A549 (cell line): Measurements from ENCODE around the gene HIPK1.

Source experiments
- KDM1A ChIP-seq: fragments of 200-600 bp; sonication (generic); IDR thresholded peaks from 2 replicates; pipeline ENCODE4 v1.6.1; 2016; ENCODE audit warnings: low read depth, mild to moderate bottlenecking
- POLR2A ChIP-seq: IDR thresholded peaks from 2 replicates; pipeline ENCODE4 v1.6.1; 2012; ENCODE audit warnings: mild to moderate bottlenecking, low read length
- POLR2AphosphoS2 ChIP-seq: conservative IDR thresholded peaks from 2 replicates; pipeline ENCODE4 v1.6.1; 2012; ENCODE audit warnings: low read length, improper control_type of control experiment, inconsistent platforms
- RAD21 ChIP-seq, 2 experiments: fragments of >200 bp in 1 of 2; sonication (Bioruptor Twin) in 1 of 2; formaldehyde crosslinking in 1 of 2; IDR thresholded peaks in 1 of 2; conservative IDR thresholded peaks in 1 of 2; 2 replicates in 1 of 2; 3 replicates in 1 of 2; pipeline ENCODE4 v1.6.1; 2012 to 2018; ENCODE audit warnings: inconsistent platforms in 1 of 2
- REST ChIP-seq: fragments of 200-600 bp; sonication (generic); IDR thresholded peaks from 2 replicates; pipeline ENCODE4 v1.6.1; 2016; ENCODE audit warnings: antibody characterized with exemption, mild to moderate bottlenecking, moderate library complexity
- RNF2 ChIP-seq: fragments of 200-600 bp; sonication (generic); IDR thresholded peaks from 2 replicates; pipeline ENCODE4 v1.6.1; 2016; ENCODE audit warnings: low read depth, mild to moderate bottlenecking, antibody characterized with exemption, moderate library complexity, borderline replicate concordance
- ZFP36 ChIP-seq: fragments of 450-650 bp; IDR thresholded peaks from 2 replicates; pipeline ENCODE4 v1.6.1; 2014; ENCODE audit warnings: borderline replicate concordance; ENCODE audit not compliant: partially characterized antibody
- TF ChIP-seq, protein P1 (sequence below): fragments of >200 bp; sonication (Bioruptor Twin); formaldehyde crosslinking; IDR thresholded peaks from 3 replicates; pipeline ENCODE4 v1.5.1; 2016

DNA sequence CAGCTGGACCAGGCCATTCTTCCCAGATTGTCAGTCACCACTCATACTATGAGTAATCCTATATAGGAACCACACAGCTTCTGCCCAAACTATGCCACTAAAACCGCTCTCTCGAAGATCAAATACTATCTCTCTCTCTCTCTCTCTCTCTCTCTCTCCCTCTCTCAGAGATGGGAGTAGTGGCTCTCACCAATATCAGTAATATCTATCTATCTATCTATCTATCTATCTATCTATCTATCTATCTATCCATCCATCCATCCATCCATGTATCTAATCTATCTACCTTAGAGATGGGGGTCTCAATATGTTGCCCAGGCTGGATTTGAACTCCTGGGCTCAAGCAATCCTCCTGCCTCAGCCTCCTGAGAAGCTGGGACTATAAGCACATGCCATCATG lies 4.7 kb upstream of the HIPK1 start:
- TF ChIP-seq KDM1A (no peak), REST (no peak), POLR2AphosphoS2 (no peak), RAD21 (conservative IDR thresholded peaks at IDR 0.05 in 1 of 2, IDR thresholded peaks at IDR 0.05 in 1 of 2) (no peak), POLR2A (no peak), RNF2 (no peak), ZFP36 (no peak)
- TF ChIP-seq, protein P1, sequence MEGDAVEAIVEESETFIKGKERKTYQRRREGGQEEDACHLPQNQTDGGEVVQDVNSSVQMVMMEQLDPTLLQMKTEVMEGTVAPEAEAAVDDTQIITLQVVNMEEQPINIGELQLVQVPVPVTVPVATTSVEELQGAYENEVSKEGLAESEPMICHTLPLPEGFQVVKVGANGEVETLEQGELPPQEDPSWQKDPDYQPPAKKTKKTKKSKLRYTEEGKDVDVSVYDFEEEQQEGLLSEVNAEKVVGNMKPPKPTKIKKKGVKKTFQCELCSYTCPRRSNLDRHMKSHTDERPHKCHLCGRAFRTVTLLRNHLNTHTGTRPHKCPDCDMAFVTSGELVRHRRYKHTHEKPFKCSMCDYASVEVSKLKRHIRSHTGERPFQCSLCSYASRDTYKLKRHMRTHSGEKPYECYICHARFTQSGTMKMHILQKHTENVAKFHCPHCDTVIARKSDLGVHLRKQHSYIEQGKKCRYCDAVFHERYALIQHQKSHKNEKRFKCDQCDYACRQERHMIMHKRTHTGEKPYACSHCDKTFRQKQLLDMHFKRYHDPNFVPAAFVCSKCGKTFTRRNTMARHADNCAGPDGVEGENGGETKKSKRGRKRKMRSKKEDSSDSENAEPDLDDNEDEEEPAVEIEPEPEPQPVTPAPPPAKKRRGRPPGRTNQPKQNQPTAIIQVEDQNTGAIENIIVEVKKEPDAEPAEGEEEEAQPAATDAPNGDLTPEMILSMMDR = no peak
